Choroid plexus epithelial cell (primary cell): ENCODE results near the gene CTXND2.
A peak's percentile ranks its signal among the peaks of the same experiment; 100 is the strongest.
"Not testable (repeated sequence)": the region's sequence is repeated elsewhere in the genome, so short reads cannot be mapped to it uniquely, and the experiment has no call there.

ENCODE experiments used
- DNase-seq: peaks from one replicate; pipeline ENCODE4 v3.0.0-alpha.2; 2010; ENCODE audit warnings: low read depth
- H3K4me3 ChIP-seq: 2 replicates; pipeline ENCODE4 v1.5.1; 2011; ENCODE audit warnings: low read depth, mild to moderate bottlenecking, control low read depth, low read length, moderate library complexity
- CTCF ChIP-seq: conservative IDR thresholded peaks from 2 replicates; pipeline ENCODE4 v1.5.1; 2011; ENCODE audit warnings: low read depth, mild to moderate bottlenecking, control low read depth, inconsistent platforms, low read length, moderate library complexity

CTXND2 gene

DNA sequence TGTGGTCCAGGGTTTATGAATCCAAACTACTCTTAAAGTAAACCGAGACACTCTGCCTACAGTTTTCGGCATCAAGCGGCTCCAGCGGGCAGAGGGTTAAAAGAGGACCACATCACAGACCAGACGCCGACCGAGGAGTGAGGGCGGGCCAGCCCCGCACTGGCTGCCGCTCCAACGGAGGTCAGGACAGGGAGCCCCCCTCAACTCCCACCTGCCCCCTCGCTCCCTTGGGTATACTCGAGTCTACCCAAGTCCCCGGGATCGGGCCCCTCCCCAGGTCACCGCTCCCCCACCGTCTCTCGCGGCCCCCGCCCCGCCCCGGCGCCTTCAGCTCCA, 10.8 kb upstream of the CTXND2 start:
- H3K4me3 ChIP-seq, result peak overlapping the region; percentile 81
- no peak for TF ChIP-seq CTCF
- DNase-seq, result peak; percentile 78

DNA sequence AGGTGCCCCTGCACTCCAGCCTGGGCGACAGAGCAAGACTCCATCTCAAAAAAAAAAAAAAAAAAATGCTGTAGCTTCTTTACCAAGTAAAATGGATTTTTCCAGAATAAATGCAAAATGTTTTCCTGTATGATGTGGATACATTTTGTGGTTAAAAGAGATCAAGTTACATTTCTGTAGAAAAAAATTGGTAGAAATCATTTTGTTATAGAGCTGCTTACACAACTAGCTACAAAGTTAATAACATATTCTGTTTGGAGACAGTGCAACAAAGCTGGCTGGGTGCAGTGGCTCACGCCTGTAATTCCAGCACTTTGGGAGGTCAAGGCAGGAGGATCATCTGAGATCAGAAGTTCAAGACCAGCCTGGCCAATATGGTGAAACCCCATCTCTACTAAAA, 8.0 kb upstream of the CTXND2 start:
- not testable (repeated sequence) for H3K4me3 ChIP-seq
- DNase-seq, result peak; percentile 42

- peak; percentile 99 for DNase-seq
- H3K4me3 ChIP-seq, result no peak overlapping the region
- no peak for TF ChIP-seq CTCF
Observed at GRCh38 chr1:150881331-150882070, 5.4 kb upstream of the CTXND2 start.

GRCh38 chr1:150883121-150883520, 3.8 kb upstream of the CTXND2 start:
- DNase-seq, H3K4me3 ChIP-seq: not testable (repeated sequence)

- DNase-seq, result no peak
- no peak for TF ChIP-seq CTCF
- H3K4me3 ChIP-seq, result no peak overlapping the region
Observed at GRCh38 chr1:150888727-150889126, 1.8 kb downstream of the CTXND2 start.

- TF ChIP-seq CTCF, result no peak
- no peak overlapping the region for H3K4me3 ChIP-seq
- no peak for DNase-seq
Observed at GRCh38 chr1:150890033-150890416, 3.1 kb downstream of the CTXND2 start.

DNA sequence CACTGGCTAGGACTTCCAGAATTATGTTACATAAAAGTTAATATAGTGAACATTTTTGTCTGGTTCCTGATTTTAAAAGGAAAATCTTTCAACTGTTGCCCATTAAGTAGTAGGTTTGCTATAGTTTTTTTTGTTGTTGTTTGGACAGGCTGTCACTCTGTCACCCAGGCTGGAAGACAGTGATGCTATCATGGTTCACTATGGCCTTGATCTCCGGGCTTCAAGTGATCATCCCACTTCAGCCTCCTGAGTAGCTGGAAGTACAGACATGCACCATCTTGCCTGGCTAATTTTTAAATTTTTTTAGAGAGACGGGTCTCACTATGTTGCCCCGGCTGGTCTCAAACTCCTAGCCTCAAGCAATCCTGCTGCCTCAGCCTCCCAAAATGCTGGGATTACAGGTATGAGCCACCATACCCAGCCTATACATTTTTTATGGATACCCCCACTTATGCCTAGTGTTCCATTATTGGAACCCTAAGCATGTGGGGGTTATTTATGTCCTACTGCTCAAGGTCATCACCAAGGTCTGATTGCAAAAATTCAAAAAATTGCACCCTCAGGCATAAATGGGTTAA, 6.5 kb downstream of the CTXND2 start:
- no peak for TF ChIP-seq CTCF
- no peak for DNase-seq
- no peak overlapping the region for H3K4me3 ChIP-seq

DNA sequence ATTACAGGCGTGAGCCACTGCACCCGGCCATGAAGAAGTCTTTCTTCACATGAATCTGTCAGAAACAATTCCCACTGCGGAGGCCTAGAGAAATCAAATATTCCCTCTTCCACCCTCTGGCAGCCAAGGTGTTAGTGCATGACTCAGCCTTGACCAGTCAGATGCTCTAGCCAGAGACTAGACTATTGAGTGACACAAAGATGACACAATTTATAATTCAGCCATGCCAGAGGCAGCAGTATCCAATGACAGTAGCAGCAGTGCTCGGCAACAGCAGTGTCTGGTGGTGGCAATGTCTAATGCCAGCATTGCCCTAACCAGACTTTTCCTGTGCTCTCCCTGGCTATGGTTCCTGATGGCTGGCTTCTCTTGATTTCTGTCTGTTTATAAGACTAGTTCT, 8.7 kb downstream of the CTXND2 start:
- peak; percentile 31 for DNase-seq
- no peak for TF ChIP-seq CTCF

DNA sequence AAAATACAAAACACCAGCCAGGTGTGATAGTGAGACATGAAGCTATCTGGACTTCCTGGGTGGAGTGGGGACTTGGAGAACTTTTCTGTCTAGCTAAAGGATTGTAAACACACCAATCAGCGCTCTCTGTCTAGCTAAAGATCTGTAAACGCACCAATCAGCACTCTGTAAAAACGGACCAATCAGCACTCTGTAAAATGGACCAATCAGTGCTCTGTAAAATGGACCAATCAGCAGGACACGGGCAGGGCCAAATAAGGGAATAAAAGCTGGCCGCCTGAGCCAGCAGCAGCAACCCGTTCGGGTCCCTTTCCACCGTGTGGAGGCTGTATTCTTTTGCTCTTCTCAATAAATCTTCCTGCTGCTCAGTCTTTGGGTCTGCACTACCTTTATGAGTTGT, 12.9 kb downstream of the CTXND2 start:
- not testable (repeated sequence) for DNase-seq, H3K4me3 ChIP-seq

More for the DNA sequence above, 8.7 kb downstream of the CTXND2 start:
- H3K4me3 ChIP-seq, result no peak overlapping the region
